ENCODE results near the gene ECHDC3.
"Not testable (repeated sequence)": the region's sequence is repeated elsewhere in the genome, so short reads cannot be mapped to it uniquely, and the experiment has no call there.

The ECHDC3 gene

DNA sequence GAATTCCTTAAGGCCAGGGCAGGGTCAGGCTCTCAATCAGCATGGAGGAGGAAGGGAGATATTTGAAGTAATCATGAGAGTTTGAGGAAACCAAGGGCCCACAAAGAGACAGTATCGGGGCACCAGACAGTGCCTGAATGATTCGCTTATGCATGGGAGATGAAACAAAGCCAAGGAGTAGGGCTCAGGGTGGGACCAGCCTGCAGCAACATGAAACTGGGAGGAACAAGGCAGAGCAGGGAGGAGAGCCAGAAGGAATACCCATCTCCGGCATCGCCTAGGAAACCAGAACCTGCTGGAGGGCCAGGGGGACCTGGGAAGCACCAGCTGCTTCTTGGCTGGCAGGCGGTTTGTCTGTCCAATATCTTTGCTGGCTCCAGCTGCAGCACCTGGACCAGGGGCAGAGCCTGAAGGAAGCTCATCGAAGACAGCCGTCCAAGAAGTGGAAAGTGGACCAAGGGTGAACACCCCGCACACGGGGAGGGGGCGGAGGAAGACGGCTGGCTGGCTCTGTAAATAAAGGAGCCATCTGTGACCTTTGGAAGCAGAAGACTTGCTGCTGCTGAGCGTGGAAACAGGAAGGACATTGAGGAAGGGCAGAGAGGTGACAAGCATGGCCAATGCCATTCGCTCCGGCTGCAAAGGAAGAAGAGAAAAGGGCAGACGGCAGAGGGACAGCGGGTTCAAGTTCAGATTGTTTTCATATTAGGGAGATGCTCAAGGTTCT is 34.4 kb upstream of the ECHDC3 start:
- no peak overlapping the region for H3K27ac ChIP-seq
- TF ChIP-seq, protein P1, sequence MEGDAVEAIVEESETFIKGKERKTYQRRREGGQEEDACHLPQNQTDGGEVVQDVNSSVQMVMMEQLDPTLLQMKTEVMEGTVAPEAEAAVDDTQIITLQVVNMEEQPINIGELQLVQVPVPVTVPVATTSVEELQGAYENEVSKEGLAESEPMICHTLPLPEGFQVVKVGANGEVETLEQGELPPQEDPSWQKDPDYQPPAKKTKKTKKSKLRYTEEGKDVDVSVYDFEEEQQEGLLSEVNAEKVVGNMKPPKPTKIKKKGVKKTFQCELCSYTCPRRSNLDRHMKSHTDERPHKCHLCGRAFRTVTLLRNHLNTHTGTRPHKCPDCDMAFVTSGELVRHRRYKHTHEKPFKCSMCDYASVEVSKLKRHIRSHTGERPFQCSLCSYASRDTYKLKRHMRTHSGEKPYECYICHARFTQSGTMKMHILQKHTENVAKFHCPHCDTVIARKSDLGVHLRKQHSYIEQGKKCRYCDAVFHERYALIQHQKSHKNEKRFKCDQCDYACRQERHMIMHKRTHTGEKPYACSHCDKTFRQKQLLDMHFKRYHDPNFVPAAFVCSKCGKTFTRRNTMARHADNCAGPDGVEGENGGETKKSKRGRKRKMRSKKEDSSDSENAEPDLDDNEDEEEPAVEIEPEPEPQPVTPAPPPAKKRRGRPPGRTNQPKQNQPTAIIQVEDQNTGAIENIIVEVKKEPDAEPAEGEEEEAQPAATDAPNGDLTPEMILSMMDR (conservative IDR thresholded peaks at IDR 0.05) = no peak
- TF ChIP-seq ZFX (IDR thresholded peaks at IDR 0.05) = no peak

DNA sequence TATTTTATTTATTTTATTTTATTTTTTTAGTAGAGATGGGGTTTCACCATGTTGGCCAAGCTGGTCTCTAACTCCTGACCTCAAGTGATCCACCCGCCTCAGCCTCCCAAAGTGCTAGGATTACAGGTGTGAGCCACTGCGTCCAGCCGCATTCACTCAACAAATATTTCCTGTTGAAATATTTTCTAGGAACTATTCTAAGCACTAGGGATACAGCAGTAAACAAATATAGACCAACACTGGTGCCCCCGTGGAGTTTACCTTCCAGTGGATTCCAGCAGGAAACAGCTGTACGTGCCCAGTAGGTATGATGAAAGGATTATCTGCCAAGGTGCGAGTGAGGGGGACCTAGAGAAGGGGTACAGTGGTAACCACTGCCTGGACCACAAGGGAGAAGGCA is 33.4 kb upstream of the ECHDC3 start:
- H3K27ac ChIP-seq = not testable (repeated sequence)

DNA sequence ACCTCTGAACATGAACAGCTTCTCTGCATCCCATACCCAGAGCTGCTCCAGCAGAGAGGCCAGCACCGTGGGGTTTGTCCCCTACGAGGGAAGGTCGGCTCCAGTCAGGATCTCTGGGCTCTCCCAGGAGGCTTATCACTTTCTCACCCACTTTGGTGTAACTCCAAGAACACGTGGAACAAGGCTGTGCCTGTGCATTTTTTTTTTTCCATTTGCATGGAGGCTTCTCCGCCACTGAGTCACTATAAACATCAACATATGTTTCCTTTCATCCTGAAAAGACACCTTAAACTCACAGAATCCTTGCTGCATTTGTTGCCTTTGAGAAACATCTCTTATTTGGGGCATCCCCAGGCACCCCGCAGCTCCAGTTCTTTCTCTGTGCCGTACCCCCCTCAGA is 29.4 kb upstream of the ECHDC3 start:
- H3K27ac ChIP-seq = no peak overlapping the region
- no peak for TF ChIP-seq ZFX (IDR thresholded peaks at IDR 0.05)
- TF ChIP-seq, protein P1 (conservative IDR thresholded peaks at IDR 0.05) = no peak

DNA sequence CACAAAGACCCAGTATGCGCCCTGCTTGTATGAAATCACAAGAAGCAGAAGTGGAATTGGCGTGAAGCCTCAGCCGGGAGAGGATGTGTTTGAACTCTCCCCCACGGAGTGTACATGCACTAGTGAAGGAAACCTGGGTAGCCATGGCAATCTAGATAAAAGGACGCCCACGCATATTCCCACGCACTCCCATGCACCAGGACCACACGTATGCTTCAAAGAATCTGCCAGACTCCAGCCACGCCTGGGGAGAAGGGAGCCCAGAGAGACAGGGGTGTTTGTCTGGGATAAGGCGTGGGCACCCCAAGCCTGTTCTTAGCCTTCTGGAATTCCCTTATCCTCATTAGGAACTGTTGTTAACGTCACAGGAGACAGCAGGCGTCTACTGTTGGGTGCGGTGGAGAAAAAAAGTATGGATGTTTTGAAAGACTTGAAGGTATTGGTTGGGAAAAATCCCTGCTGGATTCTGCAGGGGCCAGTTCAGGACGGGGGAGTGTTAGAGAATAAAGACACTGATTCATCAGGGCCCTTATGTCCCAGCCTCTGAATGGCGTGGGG is 28.9 kb upstream of the ECHDC3 start:
- TF ChIP-seq ZFX (IDR thresholded peaks at IDR 0.05) = no peak
- TF ChIP-seq, protein P1 (conservative IDR thresholded peaks at IDR 0.05) = no peak
- H3K27ac ChIP-seq = no peak overlapping the region

DNA sequence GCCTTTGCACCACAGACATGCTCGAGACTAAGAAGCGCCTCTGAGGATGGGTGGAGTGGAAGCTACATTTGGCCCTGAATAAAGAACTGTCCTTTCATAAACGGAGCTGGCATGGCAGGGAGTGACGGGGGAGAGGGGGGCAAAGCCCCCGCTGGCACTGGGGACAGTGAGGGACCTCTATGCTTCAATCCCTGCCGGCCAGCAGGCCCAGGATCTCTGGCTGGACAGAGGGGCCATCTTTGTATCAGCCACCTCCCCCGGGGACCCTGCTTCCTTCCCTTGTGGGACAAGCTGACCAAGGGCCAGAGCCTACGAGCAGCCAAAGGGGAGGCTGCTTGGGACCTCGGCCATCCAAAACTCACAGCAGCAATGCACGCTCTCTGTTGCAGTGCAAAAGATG is 28.2 kb upstream of the ECHDC3 start:
- no peak for TF ChIP-seq ZFX (IDR thresholded peaks at IDR 0.05)
- TF ChIP-seq, protein P1 (conservative IDR thresholded peaks at IDR 0.05) = no peak

DNA sequence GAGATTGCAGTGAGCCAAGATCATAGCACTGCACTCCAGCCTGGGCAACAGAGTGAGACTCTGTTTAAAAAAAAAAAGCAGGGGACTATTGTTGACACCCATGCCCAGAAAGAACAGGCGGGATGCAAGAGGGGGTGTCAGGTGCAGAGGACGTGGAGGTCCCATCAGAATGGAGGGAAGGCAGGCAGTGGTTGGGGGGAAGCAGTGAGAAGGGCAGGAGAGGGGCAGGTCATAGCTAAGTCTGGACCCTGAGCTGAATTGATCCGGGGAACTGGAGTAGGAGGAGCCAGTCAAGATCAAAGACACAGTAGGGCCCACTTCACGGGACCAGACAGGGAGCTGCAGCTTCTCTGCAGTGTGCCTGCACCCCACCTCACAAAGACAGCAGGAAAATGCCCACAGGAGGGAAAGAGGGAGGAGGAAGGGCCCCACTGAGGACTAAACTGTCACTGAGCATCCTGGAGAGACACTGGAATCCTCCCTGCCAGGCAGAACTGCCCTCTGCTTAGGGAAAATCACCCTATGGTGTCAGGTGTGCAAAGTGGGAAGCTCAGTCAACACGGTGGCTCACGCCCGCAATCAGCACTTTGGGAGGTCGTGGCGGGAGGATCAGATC is 27.3 kb upstream of the ECHDC3 start:
- TF ChIP-seq, protein P1 (conservative IDR thresholded peaks at IDR 0.05) = no peak
- no peak for TF ChIP-seq ZFX (IDR thresholded peaks at IDR 0.05)

More for the DNA sequence above, 28.2 kb upstream of the ECHDC3 start:
- no peak overlapping the region for H3K27ac ChIP-seq

DNA sequence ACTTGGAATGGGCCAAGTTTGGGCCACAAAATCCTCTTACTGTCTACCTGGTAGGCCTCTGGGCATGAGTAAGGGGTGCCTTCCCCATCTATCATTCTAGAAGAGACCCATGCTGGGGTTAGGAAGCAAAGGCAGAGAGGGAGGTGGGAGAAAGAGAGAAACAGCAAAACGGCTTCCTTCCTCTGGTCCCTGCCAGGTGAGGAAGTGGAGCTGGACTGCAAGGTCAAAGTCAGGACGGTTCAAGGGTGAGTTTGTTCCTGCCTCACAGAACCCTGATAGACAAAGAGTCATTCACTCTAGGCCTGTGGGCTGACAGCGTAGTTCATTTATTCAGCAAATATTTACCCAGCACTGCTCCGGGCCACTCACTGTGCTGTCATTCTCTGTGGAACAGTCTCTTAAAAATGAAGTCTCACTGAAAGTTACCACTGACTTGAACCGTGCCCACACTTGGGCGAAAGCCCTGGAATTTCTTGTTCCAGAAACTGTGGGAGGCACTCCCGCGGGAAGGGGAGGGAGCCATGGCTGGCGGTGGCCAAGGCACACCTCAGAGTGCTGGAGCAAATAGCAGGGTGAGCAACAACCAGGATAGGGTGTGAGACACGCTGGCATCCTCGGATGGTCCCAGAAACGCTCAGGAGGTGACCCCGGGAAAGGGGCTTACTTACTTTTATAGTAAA is 26.2 kb upstream of the ECHDC3 start:
- H3K27ac ChIP-seq = peak overlapping the region; percentile 57
- TF ChIP-seq, protein P1 (conservative IDR thresholded peaks at IDR 0.05) = no peak
- 0 out of 2 replicates have a peak, but pooled peaks have one; percentile 26 for TF ChIP-seq ZFX (IDR thresholded peaks at IDR 0.05)

More for the DNA sequence above, 27.3 kb upstream of the ECHDC3 start:
- no peak overlapping the region for H3K27ac ChIP-seq
